Endothelial cell of umbilical vein (primary cell): Measurements from ENCODE around the gene USP40. TPM values are rescaled to one million over a fixed set of nuclear protein-coding genes. Genes with fewer than 3 reads are reported as not detected.

Experiments used
- BruUV-seq: library from RNA; stranded (reverse); fragments of 400-500 nt; replicated peaks from 2 replicates; lab custom pipeline; 2021; lab: Mats Ljungman, UMichigan
- CTCF ChIA-PET: fragments of 300-600, 350-600 bp; sonication (Branson Sonifier 250); formaldehyde crosslinking; loops from one replicate; lab custom pipeline; 2021; ENCODE audit warnings: antibody characterized with exemption, inconsistent platforms; lab: Charles Lee
- POLR2A ChIA-PET: fragments of 300-600, 350-600 bp; sonication (Branson Sonifier 250); formaldehyde crosslinking; loops from one replicate; lab custom pipeline; 2021; ENCODE audit warnings: antibody characterized with exemption, inconsistent platforms; lab: Charles Lee
- DNase-seq: peaks from one replicate; pipeline ENCODE4 v3.0.0-alpha.2; 2011; ENCODE audit warnings: low read depth, low spot score
- FAIRE-seq: peaks from 2 replicates; lab custom pipeline; 2011; peaks lifted over from hg19 to GRCh38; lab: Jason Lieb, UNC
- H2AFZ ChIP-seq: 2 replicates; pipeline ENCODE4 v1.6.0; 2012; ENCODE audit warnings: low read depth, low read length, control low read depth, inconsistent platforms
- H3K27ac ChIP-seq: 2 replicates; pipeline ENCODE4 v1.5.1; 2011; ENCODE audit warnings: low read depth, mild to moderate bottlenecking, control low read depth, low read length, moderate library complexity; ENCODE audit not compliant: insufficient read depth
- H3K27me3 ChIP-seq, 2 experiments: 2 replicates each; pipeline versions ENCODE4 v1.6.0 to v1.6.1; 2011; ENCODE audit warnings: low read length in 2 of 2, mixed read lengths in 1 of 2; ENCODE audit not compliant: control insufficient read depth in 2 of 2, insufficient read depth in 2 of 2
- H3K36me3 ChIP-seq, 2 experiments: 2 replicates in 1 of 2; 3 replicates in 1 of 2; pipeline ENCODE4 v1.5.1; 2011; ENCODE audit warnings: low read length in 2 of 2, mild to moderate bottlenecking in 1 of 2, moderate library complexity in 1 of 2; ENCODE audit not compliant: control insufficient read depth in 2 of 2, insufficient read depth in 2 of 2; ENCODE audit errors: extremely low read depth in 1 of 2
- H3K4me1 ChIP-seq: 3 replicates; pipeline ENCODE4 v1.5.1; 2011; ENCODE audit warnings: mild to moderate bottlenecking, low read length; ENCODE audit not compliant: control insufficient read depth, insufficient read depth; ENCODE audit errors: extremely low read depth
- H3K4me2 ChIP-seq: 2 replicates; pipeline ENCODE4 v1.6.1; 2011; ENCODE audit warnings: low read length, control low read depth, mixed read lengths; ENCODE audit not compliant: insufficient read depth
- H3K4me3 ChIP-seq, 3 experiments: fragments of 200-600 bp in 1 of 3; sonication (generic), shearing (Covaris generic) in 1 of 3; replicated peaks in 1 of 3; 2 replicates each; pipeline ENCODE4 v1.5.1; 2011 to 2016; ENCODE audit warnings: control low read depth in 3 of 3, low read length in 3 of 3, mild to moderate bottlenecking in 2 of 3, inconsistent platforms in 1 of 3, low read depth in 1 of 3, moderate library complexity in 1 of 3; ENCODE audit not compliant: insufficient read depth in 1 of 3
- H3K79me2 ChIP-seq: 2 replicates; pipeline ENCODE4 v1.6.0; 2012; ENCODE audit warnings: low read length, inconsistent platforms; ENCODE audit not compliant: control insufficient read depth, insufficient read depth
- H3K9ac ChIP-seq: replicated peaks from 2 replicates; pipeline ENCODE3; 2011; ENCODE audit warnings: low read length, control low read depth; ENCODE audit not compliant: insufficient read depth; ENCODE audit errors: extremely low read depth
- H3K9me1 ChIP-seq: replicated peaks from 3 replicates; pipeline ENCODE4 v1.6.0; 2011; ENCODE audit warnings: mild to moderate bottlenecking, low read length; ENCODE audit not compliant: control insufficient read depth, insufficient read depth; ENCODE audit errors: extremely low read depth
- H3K9me3 ChIP-seq: replicated peaks from 2 replicates; pipeline ENCODE4 v1.5.1; 2012; ENCODE audit warnings: low read length, inconsistent platforms; ENCODE audit not compliant: control insufficient read depth, insufficient read depth
- H4K20me1 ChIP-seq: replicated peaks from 2 replicates; pipeline ENCODE3; 2011; ENCODE audit warnings: mild to moderate bottlenecking, low read length; ENCODE audit not compliant: control insufficient read depth, insufficient read depth; ENCODE audit errors: extremely low read depth
- CTCF ChIP-seq, 2 donors: IDR thresholded peaks; 1 replicate in 1 of 2; 2 replicates in 1 of 2; pipeline ENCODE4 v1.5.1; 2011; ENCODE audit warnings: low read length in 2 of 2, mild to moderate bottlenecking in 2 of 2, moderate library complexity in 2 of 2, control low read depth in 1 of 2, inconsistent platforms in 1 of 2, low read depth in 1 of 2; ENCODE audit not compliant: insufficient read depth in 1 of 2; ENCODE audit errors: extremely low read depth in 1 of 2
- GATA2 ChIP-seq: IDR thresholded peaks from 2 replicates; pipeline ENCODE4 v1.7.0; 2011; ENCODE audit warnings: low read depth, mild to moderate bottlenecking, moderate library complexity, mixed read lengths, low read length; ENCODE audit not compliant: insufficient read length, insufficient read depth
- JUN ChIP-seq: IDR thresholded peaks from 2 replicates; pipeline ENCODE4 v1.6.1; 2011; ENCODE audit warnings: borderline replicate concordance, low read depth; ENCODE audit not compliant: insufficient read length, insufficient read depth
- MAX ChIP-seq: IDR thresholded peaks from 2 replicates; pipeline ENCODE4 v1.6.1; 2011; ENCODE audit not compliant: insufficient read depth, insufficient read length
- POLR2AphosphoS5 ChIP-seq: IDR thresholded peaks from 2 replicates; pipeline ENCODE4 v1.6.1; 2012; ENCODE audit warnings: low read depth, mild to moderate bottlenecking, control low read depth, low read length, moderate library complexity; ENCODE audit not compliant: insufficient read depth
- dilution Hi-C: fragments of 300-500 bp; cut with MboI; formaldehyde crosslinking; loops from one replicate; pipeline ENCODE4 v1.15.0; 2019; ENCODE audit warnings: low sequenced_read_pairs; ENCODE audit not compliant: extremely low pct_ligation_motif_present
- intact Hi-C: fragments of 100-400 bp; cut with micrococcal nuclease; formaldehyde crosslinking; loops from one replicate; pipeline ENCODE4 v1.10.0; 2022
- polyA plus RNA-seq, 4 experiments: library from polyadenylated mRNA; depleted of rRNA in 3 of 4; stranded (reverse) in 3 of 4; unstranded in 1 of 4; fragments of >200 nt; gene quantifications; 2 replicates each; pipeline versions ENCODE4 v1.2.1 to v1.2.3, GENCODE V29; 2011 to 2012; ENCODE audit warnings: missing spikeins in 1 of 4
- total RNA-seq: library from RNA; stranded (reverse); gene quantifications from 2 replicates; pipeline ENCODE4 v1.2.3, GENCODE V29; 2021

The USP40 gene
- total and polyA plus RNA-seq, 2 donors (not counting 3 experiments of a cell fraction or from before 2014, with no cell fraction given) = 32.2 to 32.5 TPM

- no peak for DNase-seq
- Histone ChIP-seq H3K79me2 (no peaks in the 10 kb centered on the region), H2AFZ (no peak overlapping the region), H3K36me3 (peaks cover 0 to 21% of the 10 kb centered on the region in 2 experiments), H3K4me2 (no peak overlapping the region), H3K9me3 (no peaks in the 10 kb centered on the region), H4K20me1 (no peaks in the 10 kb centered on the region), H3K4me3 (no peak overlapping the region), H3K9me1 (no peaks in the 10 kb centered on the region), H3K27ac (no peak overlapping the region), H3K9ac (no peak overlapping the region), H3K27me3 (no peaks in the 10 kb centered on the region), H3K4me1 (no peaks in the 10 kb centered on the region)
- no peak for FAIRE-seq
- ChIA-PET POLR2A (no interaction called here), CTCF (no interaction called here)
- no peak for TF ChIP-seq CTCF (IDR thresholded peaks at IDR 0.05; ENCODE audit: extremely low read depth in 1 of 2, insufficient read depth in 1 of 2, low read depth in 1 of 2, low read length in 2 of 2)
- no peak for TF ChIP-seq POLR2AphosphoS5
- TF ChIP-seq JUN = no peak
- no peak for TF ChIP-seq MAX
- TF ChIP-seq GATA2 = no peak
- dilution Hi-C loops (no loop called here), intact Hi-C loops (no loop called here)
- BruUV-seq = no TSS peak
Measured at GRCh38 chr2:233462202-233462785, 104.3 kb downstream of the USP40 start.
